Left kidney (tissue), 2 donors: ENCODE measurements around the gene MAPK8IP2. TPM values are rescaled to one million over a fixed set of nuclear protein-coding genes. Genes with fewer than 3 reads are reported as not detected.
"Not testable (repeated sequence)": the region's sequence is repeated elsewhere in the genome, so short reads cannot be mapped to it uniquely, and the experiment has no call there.

ENCODE experiments used
- DNase-seq: peaks from one replicate; pipeline ENCODE4 v3.0.0-alpha.2; 2013
- polyA plus RNA-seq: library from polyadenylated mRNA; unstranded; fragments of 120-200 nt; gene quantifications from one replicate; pipeline ENCODE4 v1.2.1, GENCODE V29; 2013; ENCODE audit not compliant: insufficient read length

MAPK8IP2 gene
- polyA plus RNA-seq, 1 donor, result 0.83 TPM

DNA sequence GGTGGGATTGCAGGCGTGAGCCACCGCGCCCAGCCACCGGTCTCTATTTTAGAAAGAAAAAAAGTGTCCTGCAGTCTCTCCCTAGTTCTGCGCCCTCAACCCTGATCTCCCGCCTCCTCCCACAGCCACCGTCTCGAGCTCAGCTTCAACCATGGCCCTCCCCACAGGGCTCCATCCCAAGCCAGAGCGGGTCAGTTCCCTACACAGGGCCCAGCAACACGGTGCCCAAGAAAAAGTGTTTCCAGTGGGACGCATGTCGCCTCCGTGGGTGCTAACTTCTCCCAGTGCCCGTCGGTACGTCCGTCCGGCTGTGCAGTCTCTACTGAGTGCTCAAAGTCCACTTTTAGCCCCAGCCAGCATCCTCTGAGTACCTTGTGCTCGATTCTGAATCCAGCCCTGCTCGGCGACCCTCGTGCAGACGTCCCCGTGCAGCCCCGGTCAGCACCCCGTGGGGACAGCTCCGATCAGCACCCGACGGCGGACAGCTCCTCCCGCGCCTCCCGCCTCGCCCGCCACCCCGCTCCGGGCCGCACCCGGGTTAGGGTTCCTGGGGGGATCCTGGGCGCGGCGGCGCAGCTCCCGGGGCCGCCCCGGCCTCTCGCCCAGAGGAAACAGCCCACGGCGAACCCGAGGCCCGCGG, 657 bp upstream of the MAPK8IP2 start:
- DNase-seq, result no peak

DNA sequence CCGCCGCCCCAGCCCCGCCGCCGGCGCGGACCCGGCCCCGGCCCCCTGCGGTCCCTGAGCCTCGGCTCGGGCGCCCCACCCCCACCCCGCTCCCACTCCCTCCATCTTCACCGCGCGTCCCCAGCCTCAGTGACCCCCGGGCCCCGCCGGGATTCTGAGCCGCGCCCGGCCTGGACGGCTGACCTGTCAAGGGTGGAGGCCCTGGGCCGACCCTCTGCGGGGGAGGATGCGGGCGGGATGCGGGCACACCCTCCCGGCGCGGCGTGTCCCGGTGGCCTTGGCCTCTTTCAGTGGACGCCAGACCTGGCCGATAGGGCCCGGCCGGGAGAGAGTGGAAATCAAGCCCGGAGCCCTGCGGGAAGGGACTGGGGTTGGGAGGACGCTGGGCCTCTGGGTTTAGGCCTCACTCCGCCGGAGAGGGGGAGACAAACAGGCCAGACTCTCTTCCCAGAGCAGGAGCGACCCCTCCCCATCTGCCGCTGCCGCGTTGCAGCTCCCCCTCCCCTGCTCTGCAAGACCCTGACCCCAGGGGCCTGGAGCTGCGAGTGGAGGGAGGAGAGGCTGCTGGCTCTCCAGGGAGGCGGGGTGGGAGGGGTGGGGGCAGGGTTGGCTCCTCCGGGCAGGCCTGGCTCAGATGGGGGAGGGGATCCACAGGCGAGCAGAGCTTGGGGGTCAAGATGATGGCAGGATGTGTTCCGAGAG, 525 bp downstream of the MAPK8IP2 start:
- no peak for DNase-seq

DNA sequence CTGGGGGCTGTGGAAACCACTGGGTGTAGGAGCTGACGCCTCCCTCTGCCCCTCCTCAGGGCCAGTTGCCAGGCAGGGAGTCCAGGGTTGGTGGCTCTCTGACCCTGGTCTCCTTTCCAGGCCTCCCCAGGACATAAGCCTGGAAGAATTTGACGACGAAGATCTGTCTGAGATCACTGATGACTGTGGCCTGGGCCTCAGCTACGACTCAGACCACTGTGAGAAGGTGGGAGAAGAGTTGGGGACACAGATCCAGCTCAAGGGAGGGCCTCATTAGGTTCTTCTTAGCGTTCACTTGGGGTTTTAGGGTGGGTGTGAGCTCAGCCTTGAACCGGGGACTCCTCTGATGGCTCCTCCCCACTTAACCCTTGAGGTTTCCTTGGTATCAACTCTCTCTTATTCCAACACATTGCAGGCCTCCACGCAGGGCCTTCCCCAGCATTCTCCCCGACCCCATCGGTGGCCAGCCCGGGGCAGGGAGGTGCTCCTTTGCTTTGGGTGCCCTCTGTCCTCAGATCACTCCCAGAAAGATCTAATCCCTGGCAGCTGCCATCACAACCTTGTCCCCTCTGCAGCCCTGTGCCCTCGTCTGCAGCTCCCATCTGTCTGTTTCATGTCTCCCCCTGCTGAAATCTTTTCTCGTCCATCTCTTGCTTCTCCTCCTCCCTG, 1.2 kb downstream of the MAPK8IP2 start:
- no peak for DNase-seq

DNA sequence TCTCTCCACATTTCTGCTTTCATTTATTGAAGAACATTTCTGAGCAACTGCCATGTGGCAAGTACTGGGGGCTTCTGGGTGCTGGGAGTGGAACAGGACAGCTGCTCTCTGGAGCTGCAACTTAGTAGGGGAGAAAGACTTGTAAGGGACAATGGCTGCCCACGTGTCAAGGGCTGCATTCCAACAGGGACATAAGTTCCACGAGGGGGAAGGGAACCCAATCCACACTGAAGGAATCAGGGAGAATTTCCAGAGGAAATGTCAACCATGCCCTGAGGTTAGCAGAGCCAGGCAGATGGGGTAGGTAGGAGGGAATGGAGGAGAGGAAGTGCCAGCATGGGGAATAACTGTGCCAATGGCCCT, 1.7 kb downstream of the MAPK8IP2 start:
- no peak for DNase-seq

DNA sequence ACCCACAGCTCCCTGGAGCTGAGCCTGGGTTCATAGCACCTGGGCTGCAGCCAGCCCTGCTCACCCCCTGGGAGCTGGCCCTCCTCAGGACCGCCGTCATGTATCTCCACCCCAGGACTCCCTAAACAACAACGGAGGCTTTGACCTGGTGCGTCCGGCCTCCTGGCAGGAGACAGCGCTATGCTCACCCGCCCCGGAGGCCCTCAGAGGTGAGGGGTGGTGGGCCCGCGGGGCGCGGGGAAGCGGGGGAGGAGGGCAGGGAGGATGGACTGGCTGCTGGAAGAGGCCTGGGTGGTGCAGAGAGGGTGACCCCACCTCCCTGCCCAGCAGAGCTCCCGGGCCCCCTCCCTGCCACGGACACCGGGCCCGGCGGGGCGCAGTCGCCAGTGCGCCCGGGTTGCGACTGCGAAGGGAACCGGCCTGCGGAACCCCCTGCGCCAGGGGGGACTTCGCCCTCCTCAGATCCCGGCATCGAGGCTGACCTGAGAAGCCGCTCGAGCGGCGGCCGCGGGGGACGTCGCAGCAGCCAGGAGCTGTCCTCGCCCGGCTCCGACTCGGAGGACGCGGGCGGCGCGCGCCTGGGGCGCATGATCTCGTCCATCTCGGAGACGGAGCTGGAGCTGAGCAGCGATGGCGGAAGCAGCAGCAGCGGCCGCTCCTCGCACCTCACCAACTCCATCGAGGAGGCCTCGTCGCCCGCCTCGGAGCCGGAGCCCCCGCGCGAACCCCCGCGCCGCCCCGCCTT, 3.1 kb downstream of the MAPK8IP2 start:
- no peak for DNase-seq

DNA sequence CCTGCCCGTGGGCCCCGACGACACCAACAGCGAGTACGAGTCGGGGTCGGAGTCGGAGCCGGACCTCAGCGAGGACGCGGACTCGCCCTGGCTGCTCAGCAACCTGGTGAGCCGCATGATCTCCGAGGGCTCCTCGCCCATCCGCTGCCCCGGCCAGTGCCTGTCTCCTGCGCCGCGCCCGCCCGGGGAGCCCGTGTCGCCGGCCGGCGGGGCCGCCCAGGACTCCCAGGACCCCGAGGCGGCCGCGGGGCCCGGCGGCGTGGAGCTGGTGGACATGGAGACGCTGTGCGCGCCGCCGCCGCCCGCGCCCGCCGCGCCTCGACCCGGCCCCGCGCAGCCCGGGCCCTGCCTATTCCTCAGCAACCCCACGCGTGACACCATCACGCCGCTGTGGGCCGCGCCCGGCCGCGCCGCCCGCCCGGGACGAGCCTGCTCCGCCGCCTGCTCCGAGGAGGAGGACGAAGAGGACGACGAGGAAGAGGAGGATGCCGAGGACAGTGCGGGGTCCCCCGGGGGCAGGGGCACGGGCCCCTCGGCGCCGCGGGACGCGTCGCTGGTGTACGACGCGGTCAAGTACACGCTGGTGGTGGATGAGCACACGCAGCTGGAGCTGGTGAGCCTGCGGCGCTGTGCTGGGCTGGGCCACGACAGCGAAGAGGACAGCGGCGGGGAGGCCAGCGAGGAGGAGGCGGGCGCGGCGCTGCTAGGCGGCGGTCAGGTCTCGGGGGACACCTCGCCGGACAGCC, 3.8 kb downstream of the MAPK8IP2 start:
- DNase-seq, result no peak

DNA sequence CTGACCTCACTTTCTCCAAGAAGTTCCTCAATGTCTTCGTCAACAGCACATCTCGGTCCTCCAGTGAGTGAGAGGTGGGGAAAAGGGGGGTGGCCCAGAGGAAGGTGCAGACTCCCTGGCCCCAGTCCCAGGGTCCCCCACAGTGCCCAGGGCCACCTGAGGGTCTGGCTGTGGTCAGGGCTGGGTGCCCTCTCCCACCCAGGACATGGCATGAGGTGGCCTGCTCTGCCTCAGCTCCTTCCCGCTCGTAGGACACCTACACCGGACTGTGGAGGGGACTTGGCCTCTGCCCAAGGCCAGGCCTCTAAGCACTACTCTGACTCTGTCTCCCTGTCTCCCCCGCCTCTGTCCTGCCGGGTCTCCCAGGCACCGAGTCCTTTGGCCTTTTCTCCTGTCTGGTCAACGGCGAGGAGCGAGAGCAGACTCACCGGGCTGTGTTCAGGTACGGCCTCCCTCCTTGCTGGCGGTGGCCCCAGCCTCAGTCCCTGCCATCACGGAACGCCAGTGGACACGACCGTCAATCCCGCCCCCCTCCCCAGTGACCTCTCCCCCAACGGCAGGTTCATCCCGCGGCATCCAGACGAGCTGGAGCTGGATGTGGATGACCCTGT, 4.5 kb downstream of the MAPK8IP2 start:
- no peak for DNase-seq

DNA sequence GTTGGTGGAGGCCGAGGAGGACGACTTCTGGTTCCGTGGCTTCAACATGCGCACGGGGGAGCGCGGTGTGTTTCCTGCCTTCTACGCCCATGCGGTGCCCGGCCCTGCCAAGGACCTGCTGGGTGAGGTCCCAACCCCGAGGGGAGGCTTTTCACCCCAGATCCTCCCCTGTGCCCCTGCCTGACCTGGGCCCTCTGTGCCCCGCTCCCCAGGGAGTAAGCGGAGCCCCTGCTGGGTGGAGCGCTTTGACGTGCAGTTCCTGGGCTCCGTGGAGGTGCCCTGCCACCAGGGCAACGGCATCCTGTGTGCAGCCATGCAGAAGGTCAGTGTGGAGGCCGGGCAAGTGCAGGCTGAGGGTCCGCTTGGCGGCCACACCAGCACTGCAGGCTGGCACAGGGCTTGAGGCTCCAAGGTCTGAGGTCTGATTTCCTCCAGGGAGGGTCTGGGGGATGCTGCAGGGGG, 5.1 kb downstream of the MAPK8IP2 start:
- no peak for DNase-seq

DNA sequence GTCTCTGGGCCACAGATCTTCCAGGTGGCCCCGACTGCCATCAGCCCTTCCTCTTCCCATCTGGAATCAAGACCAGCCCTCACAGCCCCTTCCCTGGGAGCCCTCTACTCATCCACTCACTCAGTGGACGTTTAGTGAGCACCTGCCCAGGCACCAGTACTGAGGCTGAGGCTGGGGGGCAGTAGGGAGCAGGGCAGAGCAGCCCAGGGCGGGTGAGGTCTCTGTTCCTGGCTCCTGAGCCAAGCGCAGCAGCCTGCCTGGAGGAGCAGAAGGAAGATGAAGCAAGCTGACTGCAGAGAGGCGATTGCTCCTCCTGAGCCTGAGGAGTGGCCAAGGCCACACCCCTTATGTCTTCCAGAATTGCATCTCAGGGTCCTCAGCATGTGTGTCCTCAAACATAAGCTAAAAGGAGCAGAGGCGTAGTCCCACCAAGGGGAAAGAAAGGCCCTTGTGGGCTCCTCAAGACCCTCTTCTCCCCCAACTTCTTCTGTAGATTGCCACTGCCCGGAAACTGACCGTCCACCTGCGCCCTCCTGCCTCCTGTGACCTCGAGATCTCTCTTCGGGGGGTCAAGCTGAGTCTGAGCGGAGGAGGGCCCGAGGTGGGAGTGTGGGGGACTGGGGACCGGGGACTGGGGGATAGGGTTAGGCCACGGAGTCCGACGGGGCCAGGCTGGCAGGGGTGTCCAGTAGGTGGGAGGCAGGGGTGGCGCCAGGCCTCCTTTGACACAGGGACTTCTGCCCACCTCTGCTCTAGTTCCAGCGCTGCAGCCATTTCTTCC, 5.8 kb downstream of the MAPK8IP2 start:
- no peak for DNase-seq

DNA sequence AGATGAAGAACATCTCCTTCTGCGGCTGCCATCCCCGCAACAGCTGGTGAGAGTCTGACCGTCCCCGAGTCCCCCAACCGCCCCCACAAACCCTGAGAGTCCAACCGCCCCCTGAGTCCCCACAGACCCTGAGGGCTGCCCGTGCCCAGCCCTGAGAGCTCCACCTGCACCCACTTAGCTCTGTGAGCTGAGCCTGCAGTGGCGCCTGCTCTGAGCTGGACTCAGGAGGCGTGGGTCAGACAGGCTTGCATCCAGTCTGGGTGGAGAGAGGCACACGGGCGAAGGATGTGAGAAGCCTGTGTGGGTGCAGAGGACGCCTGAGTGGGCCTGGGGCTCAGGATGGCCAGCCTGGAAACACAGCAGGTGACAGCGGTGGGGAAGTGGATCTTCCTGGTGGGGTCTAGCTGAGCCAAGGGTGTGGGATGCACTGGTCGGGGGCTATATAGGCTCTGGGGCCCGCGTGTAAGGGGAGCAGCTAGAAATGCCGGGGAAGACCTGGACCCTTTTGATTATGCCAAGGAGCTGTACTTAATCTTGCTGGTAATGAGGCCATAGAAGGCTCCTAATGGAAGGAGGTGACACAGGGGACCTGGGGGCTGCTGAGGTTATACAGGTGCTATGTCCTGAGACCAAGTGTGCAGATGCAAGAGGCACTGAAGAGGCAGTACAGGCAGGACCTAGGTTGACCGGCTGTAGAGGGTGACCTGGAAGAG, 6.5 kb downstream of the MAPK8IP2 start:
- no peak for DNase-seq

DNA sequence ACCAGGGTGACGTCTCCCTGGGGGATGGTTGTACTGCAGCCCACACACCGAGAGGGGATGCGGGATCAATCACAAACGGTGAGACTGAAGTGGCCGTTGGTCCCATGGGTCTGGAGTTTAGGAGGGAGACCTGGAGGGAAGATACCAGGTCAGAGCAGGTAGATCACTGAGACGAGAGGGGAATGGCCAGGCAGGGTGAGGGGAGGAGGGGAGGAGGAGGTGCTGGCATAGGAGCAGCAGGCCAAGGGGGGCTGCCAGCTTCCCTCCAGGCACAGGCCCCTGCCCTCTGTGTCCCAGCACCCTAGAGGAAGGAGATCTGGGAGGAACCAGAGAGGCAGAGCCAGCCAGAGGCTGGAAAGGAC, 7.0 kb downstream of the MAPK8IP2 start:
- DNase-seq, result no peak

DNA sequence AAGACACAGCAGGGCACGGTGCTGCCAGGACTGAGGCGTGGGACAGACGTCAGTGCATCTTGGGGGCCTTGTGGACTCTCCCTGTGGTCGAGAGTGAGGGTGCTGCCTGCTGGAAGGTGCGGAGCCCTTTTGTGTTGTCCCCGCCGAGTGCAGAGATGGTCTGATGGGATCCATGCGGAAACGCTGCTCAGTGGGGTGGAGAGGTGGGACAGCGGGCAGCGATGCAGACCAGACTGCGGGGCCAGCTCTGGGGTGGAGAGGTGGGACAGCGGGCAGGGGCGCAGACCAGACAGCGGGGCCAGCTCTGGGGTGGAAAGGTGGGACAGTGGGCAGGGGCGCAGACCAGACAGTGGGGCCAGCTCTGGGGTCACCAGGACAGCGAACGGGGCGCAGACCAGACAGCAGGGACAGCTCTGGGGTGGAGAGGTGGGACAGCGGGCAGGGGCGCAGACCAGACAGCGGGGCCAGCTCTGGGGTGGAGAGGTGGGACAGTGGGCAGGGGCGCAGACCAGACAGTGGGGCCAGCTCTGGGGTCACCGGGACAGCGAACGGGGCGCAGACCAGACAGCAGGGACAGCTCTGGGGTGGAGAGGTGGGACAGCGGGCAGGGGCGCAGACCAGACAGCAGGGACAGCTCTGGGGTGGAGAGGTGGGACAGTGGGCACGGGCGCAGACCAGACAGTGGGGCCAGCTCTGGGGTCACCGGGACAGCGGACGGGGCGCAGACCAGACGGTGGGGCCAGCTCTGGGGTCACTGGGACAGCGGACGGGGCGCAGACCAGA, 7.7 kb downstream of the MAPK8IP2 start:
- not testable (repeated sequence) for DNase-seq

DNA sequence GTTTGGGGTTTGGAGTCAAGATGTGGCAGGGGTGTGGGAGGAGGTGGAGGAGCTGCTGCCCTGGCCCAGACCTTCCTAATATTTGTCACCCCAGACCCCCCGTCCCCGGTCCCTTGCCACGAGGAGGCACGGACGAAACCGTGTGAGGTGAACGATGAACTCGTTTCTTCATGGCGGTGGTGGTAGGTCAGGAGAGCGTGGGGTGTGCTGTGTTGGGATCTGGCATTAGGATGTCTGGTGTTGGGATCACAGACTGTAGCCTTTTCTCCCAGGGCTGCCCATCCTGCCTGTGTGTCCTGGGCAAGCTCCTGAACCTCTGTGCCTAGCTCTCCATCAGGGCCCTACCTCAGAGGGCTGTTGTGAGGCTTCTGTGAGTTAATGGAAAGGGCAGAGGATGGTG, 8.4 kb downstream of the MAPK8IP2 start:
- DNase-seq, result no peak

DNA sequence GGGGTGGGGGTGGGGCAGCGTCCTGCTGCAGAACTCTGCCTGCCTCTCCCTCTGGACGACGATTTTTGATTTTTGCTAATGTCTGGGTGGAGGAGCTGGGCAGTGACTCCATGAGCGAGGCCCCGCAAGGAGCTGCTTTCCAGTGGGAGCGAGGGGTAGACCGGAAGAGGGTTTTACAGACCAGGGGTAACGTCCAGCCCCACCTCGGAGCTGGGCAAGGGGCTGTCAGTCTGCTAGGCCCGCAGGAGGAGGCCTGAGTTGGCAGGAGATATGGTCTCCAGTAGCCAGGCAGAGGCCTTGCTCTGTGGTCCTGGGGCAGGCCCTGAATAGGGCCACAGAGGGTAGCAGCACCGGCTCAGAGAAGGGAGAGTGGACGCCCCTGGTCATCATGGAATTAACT, 9.0 kb downstream of the MAPK8IP2 start:
- DNase-seq, result no peak

DNA sequence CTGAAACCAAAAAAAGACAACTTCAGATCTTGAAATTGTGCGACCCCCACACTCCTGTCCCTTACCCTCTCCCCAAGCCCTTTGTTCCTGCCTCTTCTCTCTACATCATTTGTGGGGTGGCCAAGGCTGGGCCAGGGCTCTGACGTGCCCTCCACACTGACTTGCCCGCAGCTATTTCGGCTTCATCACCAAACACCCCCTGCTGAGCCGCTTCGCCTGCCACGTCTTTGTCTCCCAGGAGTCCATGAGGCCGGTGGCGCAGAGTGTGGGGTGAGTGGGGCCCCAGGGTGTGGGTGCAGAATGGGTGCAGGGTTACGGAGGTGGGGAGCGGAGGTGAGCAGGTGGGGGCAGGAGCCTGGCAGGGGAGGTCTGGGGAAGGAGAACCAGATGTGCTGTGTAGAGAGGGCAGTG, 9.5 kb downstream of the MAPK8IP2 start:
- DNase-seq, result no peak

DNA sequence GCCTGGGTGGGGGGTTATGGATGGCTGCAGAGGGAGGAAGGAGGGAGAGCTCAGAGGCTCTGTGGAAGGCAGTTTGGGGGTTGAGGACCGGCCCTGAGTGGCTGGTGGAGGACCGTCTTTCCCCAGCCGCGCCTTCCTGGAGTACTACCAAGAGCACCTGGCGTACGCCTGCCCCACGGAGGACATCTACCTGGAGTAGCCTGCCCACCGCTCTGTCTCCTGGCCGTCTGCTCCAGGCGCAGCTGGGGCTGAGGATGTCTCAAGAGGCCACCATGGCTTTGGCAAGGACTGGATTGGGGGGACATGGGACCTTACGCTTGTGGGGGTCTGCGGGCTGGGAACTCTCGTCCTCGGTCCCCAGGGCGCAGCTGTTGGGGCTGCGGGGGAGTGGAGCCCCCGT, 10.0 kb downstream of the MAPK8IP2 start:
- DNase-seq, result no peak

DNA sequence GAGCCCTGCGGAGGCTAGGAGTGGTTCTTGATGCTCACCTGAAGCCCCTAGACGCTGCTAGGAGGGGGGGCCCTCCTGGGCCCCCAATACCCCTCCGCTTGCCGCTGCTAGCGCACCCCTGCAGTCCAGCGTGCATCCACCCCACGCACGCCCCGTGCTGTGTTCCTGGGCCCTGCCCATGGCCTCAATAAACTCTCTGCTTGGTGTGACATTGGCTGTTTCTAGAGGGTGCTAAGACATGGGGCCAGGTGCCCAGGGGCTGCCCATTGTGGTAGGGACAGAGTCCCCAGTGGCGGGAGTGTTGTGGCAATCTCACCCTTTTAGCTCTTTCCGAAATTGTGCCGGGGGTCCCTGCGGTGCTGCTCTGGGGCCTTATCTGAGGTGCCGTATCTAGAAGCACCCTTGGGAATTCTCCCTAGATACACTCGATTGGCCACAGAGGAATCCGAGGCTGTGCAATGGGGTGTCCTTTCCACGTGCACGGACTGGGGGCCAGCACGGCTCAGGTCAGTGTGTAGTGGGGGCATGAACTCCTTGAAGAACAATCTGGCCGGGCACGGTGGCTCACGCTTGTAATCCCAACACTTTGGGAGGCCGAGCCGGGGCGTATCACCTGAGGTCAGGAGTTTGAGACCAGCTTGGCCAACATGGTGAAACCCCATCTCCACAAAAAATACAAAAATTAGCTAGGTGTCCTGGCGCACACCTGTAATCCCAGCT, 10.9 kb downstream of the MAPK8IP2 start:
- no peak for DNase-seq

DNA sequence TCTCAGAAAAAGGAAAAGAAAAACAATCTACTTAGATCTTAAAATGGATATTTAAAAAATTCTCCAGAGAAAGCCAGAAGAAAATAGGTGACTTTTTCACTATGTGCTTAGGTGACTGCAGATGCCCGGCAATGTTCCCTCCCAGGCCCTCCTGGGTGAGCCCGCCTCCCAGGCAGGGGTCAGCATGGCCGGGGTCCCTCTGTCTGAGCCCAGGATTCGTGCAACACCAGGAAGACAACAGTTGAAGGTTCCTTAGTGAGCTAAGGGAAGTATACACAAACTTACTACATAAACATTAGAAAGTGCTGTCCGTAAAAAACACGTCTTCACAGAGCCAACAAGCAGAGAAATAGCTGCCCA, 11.6 kb downstream of the MAPK8IP2 start:
- DNase-seq, result no peak
